GM12892 (cell line): ENCODE results near the gene ADARB2.

ENCODE experiments used
- POLR2A ChIP-seq: IDR thresholded peaks from 2 replicates; pipeline ENCODE4 v1.6.1; 2011; ENCODE audit warnings: low read depth, low read length, control low read depth
- POLR2AphosphoS5 ChIP-seq: IDR thresholded peaks from 2 replicates; pipeline ENCODE4 v1.6.1; 2011; ENCODE audit warnings: low read depth, low read length, control low read depth
- TAF1 ChIP-seq: IDR thresholded peaks from 2 replicates; pipeline ENCODE4 v1.6.1; 2011; ENCODE audit warnings: low read depth, mild to moderate bottlenecking, control low read depth, low read length, borderline replicate concordance

DNA sequence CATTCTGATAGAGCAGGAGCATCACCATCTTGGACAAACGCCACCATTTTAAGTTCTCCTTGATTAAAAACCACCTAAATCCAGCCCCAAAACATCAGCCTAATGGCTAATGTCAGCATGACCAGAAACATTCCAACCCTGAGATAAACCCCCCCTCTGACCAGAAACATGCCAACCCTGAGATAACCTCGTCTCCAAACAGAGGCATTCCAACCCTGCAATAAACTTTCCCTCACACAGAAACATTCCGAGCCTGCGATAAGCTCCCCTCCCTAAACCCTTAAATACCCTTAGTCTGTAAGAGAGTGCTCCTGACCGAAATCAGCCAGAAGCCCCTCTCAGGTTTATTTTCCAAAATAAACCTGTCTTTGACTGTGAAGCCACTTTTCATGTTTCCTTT, 76.5 kb downstream of the ADARB2 start:
- TF ChIP-seq POLR2AphosphoS5: no peak
- no peak for TF ChIP-seq POLR2A
- TF ChIP-seq TAF1: no peak
